WTC11 (cell line): ENCODE measurements around the gene RNF182. TPM values are rescaled to one million over a fixed set of nuclear protein-coding genes. Genes with fewer than 3 reads are reported as not detected.

Experiments
- ATAC-seq: fragments of 200-7000 bp; cut with Tn5 transposase; 2 replicates; pipeline ENCODE4 v1.10.0; 2021; ENCODE audit warnings: mild to moderate bottlenecking, moderate library complexity
- CTCF ChIA-PET: fragments of 300-600 bp; sonication (Branson Sonifier 250); formaldehyde crosslinking; loops from one replicate; lab custom pipeline; 2021; ENCODE audit warnings: antibody characterized with exemption; lab: Charles Lee
- POLR2A ChIA-PET: fragments of 350-600 bp; sonication (Branson Sonifier 250); formaldehyde crosslinking; loops from one replicate; lab custom pipeline; 2021; ENCODE audit warnings: antibody characterized with exemption; lab: Charles Lee
- DNase-seq: peaks from one replicate; pipeline ENCODE4 v3.0.0; 2021; ENCODE audit warnings: low spot score
- H3K27ac Mint-ChIP-seq: 2 replicates; pipeline ENCODE4 v1.8.0; 2021; ENCODE audit warnings: mixed read lengths
- H3K27me3 Mint-ChIP-seq: 2 replicates; pipeline ENCODE4 v1.8.0; 2021; ENCODE audit warnings: low read depth, mild to moderate bottlenecking, moderate library complexity, mixed read lengths
- H3K36me3 Mint-ChIP-seq: 2 replicates; pipeline ENCODE4 v1.8.0; 2021; ENCODE audit warnings: mixed read lengths
- H3K4me1 Mint-ChIP-seq: 2 replicates; pipeline ENCODE4 v1.8.0; 2022; ENCODE audit warnings: mixed read lengths
- H3K4me3 Mint-ChIP-seq: 2 replicates; pipeline ENCODE4 v1.8.0; 2021; ENCODE audit warnings: mild to moderate bottlenecking, moderate library complexity, mixed read lengths
- H3K9me3 Mint-ChIP-seq: 2 replicates; pipeline ENCODE4 v1.8.0; 2021; ENCODE audit warnings: mixed read lengths
- ATF3 ChIP-seq: sonication (generic); formaldehyde crosslinking; conservative IDR thresholded peaks from 2 replicates; pipeline ENCODE4 v1.8.1; 2022; ENCODE audit warnings: mild to moderate bottlenecking, missing genetic modification reagents
- CBFB ChIP-seq: sonication (generic); formaldehyde crosslinking; IDR thresholded peaks from 2 replicates; pipeline ENCODE4 v1.8.1; 2022; ENCODE audit warnings: mild to moderate bottlenecking, low read depth, missing genetic modification reagents
- ERG ChIP-seq: fragments of 250-450 bp; sonication (Bioruptor Pico); IDR thresholded peaks from 2 replicates; pipeline ENCODE4 v1.8.0; 2021; ENCODE audit warnings: mild to moderate bottlenecking
- FOXP1 ChIP-seq: sonication (generic); formaldehyde crosslinking; IDR thresholded peaks from 2 replicates; pipeline ENCODE4 v1.8.0; 2022; ENCODE audit warnings: missing genetic modification reagents, mild to moderate bottlenecking, moderate library complexity, borderline replicate concordance
- GRHL2 ChIP-seq: fragments of 250-450 bp; sonication (Bioruptor Pico); IDR thresholded peaks from 2 replicates; pipeline ENCODE4 v1.8.0; 2022; ENCODE audit warnings: mild to moderate bottlenecking, moderate library complexity; ENCODE audit not compliant: insufficient replicate concordance, severe bottlenecking
- MXD4 ChIP-seq: fragments of 250-450 bp; sonication (Bioruptor Pico); IDR thresholded peaks from 2 replicates; pipeline ENCODE4 v1.8.0; 2021; ENCODE audit warnings: mild to moderate bottlenecking, moderate library complexity, borderline replicate concordance
- MYBL2 ChIP-seq: sonication (generic); formaldehyde crosslinking; IDR thresholded peaks from 2 replicates; pipeline ENCODE4 v1.8.1; 2023; ENCODE audit warnings: mild to moderate bottlenecking, moderate library complexity, missing genetic modification reagents
- SMAD3 ChIP-seq: sonication (generic); formaldehyde crosslinking; IDR thresholded peaks from 2 replicates; pipeline ENCODE4 v1.8.0; 2022; ENCODE audit warnings: missing genetic modification reagents, mild to moderate bottlenecking, borderline replicate concordance
- TCF7 ChIP-seq: sonication (generic); formaldehyde crosslinking; IDR thresholded peaks from 2 replicates; pipeline ENCODE4 v1.8.0; 2022; ENCODE audit warnings: mild to moderate bottlenecking, low read depth, missing genetic modification reagents, moderate library complexity
- TP53 ChIP-seq: sonication (generic); formaldehyde crosslinking; IDR thresholded peaks from 2 replicates; pipeline ENCODE4 v1.8.1; 2023; ENCODE audit warnings: mild to moderate bottlenecking, missing genetic modification reagents
- ZNF512 ChIP-seq: sonication (generic); formaldehyde crosslinking; IDR thresholded peaks from 2 replicates; pipeline ENCODE4 v1.8.1; 2022; ENCODE audit warnings: missing genetic modification reagents, borderline replicate concordance
- total RNA-seq: library from RNA; stranded (reverse); gene quantifications from 3 replicates; pipeline ENCODE4 v1.2.3, GENCODE V29; 2021
- TF ChIP-seq, protein P1 (sequence below): sonication (generic); formaldehyde crosslinking; IDR thresholded peaks from 2 replicates; pipeline ENCODE4 v1.8.1; 2022; ENCODE audit warnings: low read depth, mild to moderate bottlenecking, moderate library complexity, missing genetic modification reagents, borderline replicate concordance
- TF ChIP-seq, protein P2 (sequence below): sonication (generic); formaldehyde crosslinking; IDR thresholded peaks from 2 replicates; pipeline ENCODE4 v1.8.0; 2022; ENCODE audit warnings: missing genetic modification reagents
- TF ChIP-seq, protein P3 (sequence below): fragments of 250-450 bp; sonication (Bioruptor Pico); IDR thresholded peaks from 2 replicates; pipeline ENCODE4 v1.9.0; 2021; ENCODE audit warnings: mild to moderate bottlenecking
- TF ChIP-seq, protein P4 (sequence below): sonication (generic); formaldehyde crosslinking; IDR thresholded peaks from 2 replicates; pipeline ENCODE4 v1.8.0; 2022; ENCODE audit warnings: mild to moderate bottlenecking, missing genetic modification reagents
- TF ChIP-seq, protein P5 (sequence below): fragments of 250-450 bp; sonication (Bioruptor Pico); IDR thresholded peaks from 2 replicates; pipeline ENCODE4 v1.9.0; 2021; ENCODE audit warnings: mild to moderate bottlenecking

The RNF182 gene
- total RNA-seq, 1 experiment from 2014 or later, result 6.7 TPM

DNA sequence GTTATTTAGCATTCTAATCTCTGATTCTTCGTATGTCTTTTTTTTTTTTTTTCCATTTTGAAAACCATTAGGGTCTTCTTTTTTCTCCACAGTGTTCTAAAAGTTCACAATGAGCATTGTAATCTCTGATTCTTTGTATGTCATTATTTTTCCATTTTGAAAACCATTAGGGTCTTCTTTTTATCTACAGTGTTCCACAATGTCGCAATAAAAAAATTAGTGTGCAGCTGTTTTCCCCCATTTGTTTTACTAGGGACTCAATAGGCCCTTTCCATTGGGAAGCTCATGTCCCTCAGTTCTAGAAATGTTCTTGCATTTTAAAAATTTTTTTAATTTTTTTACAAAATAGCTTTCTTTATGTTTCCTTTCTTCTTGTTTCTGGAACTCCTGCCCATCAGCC lies 64.2 kb downstream of the RNF182 start:
- no peaks in the 10 kb centered on the region for H3K27me3 Mint-ChIP-seq
- no peak for ATAC-seq
- H3K9me3 Mint-ChIP-seq, result no peaks in the 10 kb centered on the region
- POLR2A ChIA-PET, result no interaction called here
- H3K4me1 Mint-ChIP-seq, result peaks cover 12% of the 10 kb centered on the region
- no peak overlapping the region for H3K4me3 Mint-ChIP-seq
- CTCF ChIA-PET, result interaction anchor here (1.0 kb wide), 1 partner anchor 58 kb away, joined by 4 read pairs; no protein-coding TSS in a partner anchor
- TF ChIP-seq ZNF512 (CRISPR knock-in tag) (no peak), GRHL2 (CRISPR knock-in tag) (no peak), ATF3 (CRISPR knock-in tag) (no peak), TCF7 (no peak), MXD4 (CRISPR knock-in tag) (no peak), CBFB (no peak), TP53 (CRISPR knock-in tag) (no peak), MYBL2 (CRISPR knock-in tag) (no peak)
- TF ChIP-seq, protein P1, sequence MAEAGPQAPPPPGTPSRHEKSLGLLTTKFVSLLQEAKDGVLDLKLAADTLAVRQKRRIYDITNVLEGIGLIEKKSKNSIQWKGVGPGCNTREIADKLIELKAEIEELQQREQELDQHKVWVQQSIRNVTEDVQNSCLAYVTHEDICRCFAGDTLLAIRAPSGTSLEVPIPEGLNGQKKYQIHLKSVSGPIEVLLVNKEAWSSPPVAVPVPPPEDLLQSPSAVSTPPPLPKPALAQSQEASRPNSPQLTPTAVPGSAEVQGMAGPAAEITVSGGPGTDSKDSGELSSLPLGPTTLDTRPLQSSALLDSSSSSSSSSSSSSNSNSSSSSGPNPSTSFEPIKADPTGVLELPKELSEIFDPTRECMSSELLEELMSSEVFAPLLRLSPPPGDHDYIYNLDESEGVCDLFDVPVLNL (CRISPR knock-in tag), result no peak
- TF ChIP-seq, protein P2, sequence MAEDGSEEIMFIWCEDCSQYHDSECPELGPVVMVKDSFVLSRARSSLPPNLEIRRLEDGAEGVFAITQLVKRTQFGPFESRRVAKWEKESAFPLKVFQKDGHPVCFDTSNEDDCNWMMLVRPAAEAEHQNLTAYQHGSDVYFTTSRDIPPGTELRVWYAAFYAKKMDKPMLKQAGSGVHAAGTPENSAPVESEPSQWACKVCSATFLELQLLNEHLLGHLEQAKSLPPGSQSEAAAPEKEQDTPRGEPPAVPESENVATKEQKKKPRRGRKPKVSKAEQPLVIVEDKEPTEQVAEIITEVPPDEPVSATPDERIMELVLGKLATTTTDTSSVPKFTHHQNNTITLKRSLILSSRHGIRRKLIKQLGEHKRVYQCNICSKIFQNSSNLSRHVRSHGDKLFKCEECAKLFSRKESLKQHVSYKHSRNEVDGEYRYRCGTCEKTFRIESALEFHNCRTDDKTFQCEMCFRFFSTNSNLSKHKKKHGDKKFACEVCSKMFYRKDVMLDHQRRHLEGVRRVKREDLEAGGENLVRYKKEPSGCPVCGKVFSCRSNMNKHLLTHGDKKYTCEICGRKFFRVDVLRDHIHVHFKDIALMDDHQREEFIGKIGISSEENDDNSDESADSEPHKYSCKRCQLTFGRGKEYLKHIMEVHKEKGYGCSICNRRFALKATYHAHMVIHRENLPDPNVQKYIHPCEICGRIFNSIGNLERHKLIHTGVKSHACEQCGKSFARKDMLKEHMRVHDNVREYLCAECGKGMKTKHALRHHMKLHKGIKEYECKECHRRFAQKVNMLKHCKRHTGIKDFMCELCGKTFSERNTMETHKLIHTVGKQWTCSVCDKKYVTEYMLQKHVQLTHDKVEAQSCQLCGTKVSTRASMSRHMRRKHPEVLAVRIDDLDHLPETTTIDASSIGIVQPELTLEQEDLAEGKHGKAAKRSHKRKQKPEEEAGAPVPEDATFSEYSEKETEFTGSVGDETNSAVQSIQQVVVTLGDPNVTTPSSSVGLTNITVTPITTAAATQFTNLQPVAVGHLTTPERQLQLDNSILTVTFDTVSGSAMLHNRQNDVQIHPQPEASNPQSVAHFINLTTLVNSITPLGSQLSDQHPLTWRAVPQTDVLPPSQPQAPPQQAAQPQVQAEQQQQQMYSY, result no peak
- TF ChIP-seq, protein P3, sequence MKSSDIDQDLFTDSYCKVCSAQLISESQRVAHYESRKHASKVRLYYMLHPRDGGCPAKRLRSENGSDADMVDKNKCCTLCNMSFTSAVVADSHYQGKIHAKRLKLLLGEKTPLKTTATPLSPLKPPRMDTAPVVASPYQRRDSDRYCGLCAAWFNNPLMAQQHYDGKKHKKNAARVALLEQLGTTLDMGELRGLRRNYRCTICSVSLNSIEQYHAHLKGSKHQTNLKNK (CRISPR knock-in tag), result no peak
- TF ChIP-seq, all 79 proteins: peak for 0
- Mint-ChIP-seq H3K27ac (no peak overlapping the region), H3K36me3 (no peaks in the 10 kb centered on the region)
- DNase-seq, result no peak

DNA sequence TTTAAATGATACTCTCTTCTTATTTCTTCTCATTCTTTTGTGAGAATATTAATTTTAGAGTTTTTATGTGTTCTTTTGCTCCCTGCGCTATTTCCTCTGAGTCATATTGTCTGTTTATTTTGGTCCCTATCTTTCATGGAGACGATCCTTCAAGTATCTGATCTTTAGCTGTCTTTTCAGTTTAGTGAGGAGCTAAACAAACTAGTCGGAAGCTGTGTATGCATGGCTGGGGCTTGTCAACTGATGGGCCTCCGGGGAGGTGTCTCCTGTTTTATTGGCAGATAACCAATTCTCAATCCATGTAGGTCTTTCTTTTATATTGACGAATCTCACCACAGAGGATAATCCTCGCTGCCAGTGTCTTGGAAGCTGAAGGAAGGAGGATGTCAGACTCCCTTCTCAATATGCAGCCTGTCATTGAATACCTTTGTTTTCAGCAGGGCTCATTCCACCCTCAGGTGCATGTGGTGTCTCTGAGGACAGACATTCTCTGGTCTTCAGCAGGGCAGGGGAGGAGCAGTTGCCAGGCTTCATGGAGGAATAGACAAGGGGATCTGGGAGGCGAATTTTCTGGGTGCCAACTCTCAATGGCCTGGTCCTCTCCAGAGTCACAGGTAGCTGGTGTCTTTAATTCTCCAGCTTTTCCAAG lies 64.9 kb downstream of the RNF182 start:
- Mint-ChIP-seq H3K4me1 (peaks cover 12% of the 10 kb centered on the region), H3K9me3 (no peaks in the 10 kb centered on the region), H3K27me3 (no peaks in the 10 kb centered on the region), H3K27ac (no peak overlapping the region), H3K36me3 (no peaks in the 10 kb centered on the region), H3K4me3 (no peak overlapping the region)
- ChIA-PET CTCF (interaction anchor here (1.0 kb wide), 1 partner anchor 57 kb away, joined by 4 read pairs; no protein-coding TSS in a partner anchor), POLR2A (no interaction called here)
- no peak for DNase-seq
- TF ChIP-seq, protein P4, sequence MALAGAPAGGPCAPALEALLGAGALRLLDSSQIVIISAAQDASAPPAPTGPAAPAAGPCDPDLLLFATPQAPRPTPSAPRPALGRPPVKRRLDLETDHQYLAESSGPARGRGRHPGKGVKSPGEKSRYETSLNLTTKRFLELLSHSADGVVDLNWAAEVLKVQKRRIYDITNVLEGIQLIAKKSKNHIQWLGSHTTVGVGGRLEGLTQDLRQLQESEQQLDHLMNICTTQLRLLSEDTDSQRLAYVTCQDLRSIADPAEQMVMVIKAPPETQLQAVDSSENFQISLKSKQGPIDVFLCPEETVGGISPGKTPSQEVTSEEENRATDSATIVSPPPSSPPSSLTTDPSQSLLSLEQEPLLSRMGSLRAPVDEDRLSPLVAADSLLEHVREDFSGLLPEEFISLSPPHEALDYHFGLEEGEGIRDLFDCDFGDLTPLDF, result no peak
- TF ChIP-seq ERG (CRISPR knock-in tag) (no peak), FOXP1 (no peak), ATF3 (CRISPR knock-in tag) (no peak), SMAD3 (no peak)
- TF ChIP-seq, protein P5, sequence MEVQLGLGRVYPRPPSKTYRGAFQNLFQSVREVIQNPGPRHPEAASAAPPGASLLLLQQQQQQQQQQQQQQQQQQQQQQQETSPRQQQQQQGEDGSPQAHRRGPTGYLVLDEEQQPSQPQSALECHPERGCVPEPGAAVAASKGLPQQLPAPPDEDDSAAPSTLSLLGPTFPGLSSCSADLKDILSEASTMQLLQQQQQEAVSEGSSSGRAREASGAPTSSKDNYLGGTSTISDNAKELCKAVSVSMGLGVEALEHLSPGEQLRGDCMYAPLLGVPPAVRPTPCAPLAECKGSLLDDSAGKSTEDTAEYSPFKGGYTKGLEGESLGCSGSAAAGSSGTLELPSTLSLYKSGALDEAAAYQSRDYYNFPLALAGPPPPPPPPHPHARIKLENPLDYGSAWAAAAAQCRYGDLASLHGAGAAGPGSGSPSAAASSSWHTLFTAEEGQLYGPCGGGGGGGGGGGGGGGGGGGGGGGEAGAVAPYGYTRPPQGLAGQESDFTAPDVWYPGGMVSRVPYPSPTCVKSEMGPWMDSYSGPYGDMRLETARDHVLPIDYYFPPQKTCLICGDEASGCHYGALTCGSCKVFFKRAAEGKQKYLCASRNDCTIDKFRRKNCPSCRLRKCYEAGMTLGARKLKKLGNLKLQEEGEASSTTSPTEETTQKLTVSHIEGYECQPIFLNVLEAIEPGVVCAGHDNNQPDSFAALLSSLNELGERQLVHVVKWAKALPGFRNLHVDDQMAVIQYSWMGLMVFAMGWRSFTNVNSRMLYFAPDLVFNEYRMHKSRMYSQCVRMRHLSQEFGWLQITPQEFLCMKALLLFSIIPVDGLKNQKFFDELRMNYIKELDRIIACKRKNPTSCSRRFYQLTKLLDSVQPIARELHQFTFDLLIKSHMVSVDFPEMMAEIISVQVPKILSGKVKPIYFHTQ, result no peak
- peak; percentile 51; the same call in 1 of the 2 replicates for ATAC-seq
